KBM-7 (cell line): Measurements from ENCODE around the gene PKMYT1.

ENCODE experiments used
- DNase-seq: peaks from one replicate; pipeline ENCODE4 v3.0.0-alpha.2; 2015
- in situ Hi-C: fragments of 300-500 bp; cut with MboI; formaldehyde crosslinking; loops from 2 replicates; pipeline ENCODE4 v1.14.3; 2020; ENCODE audit warnings: low sequenced_read_pairs, low pct_unique_long_range_greater_than_20kb, mixed read lengths

PKMYT1 gene

DNA sequence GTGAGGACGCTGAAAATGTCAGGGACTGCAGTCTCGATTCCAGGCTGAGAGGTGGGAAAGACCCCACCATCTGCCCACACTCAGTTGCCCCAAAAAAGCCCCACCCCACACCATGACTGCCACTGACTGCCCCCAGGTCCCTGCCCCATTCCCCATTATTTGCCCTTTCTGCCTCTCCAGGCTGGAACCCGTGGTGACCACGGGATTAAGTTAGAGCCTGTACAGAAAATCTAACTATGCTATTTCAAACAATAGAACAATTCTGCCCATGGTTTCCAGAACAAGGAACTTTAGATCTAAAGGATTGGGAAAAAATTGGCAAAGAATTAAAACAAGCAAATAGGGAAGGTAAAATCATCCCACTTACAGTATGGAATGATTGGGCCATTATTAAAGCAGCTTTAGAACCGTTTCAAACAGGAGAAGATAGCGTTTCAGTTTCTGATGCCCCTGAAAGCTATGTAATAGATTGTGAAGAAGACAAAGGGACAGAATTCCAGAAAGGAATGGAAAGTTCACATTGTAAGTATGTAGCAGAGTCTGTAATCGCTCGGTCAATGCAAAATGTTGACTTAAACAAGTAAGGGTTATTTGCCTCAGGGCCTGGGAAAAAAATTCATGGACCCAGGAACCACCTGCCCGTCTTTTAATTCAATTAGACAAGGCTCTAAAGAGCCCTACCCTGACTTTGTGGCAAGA lies 54.1 kb downstream of the PKMYT1 start:
- in situ Hi-C loops = no loop called here
- DNase-seq = no peak

- DNase-seq = no peak
- in situ Hi-C loops = no loop called here
Measured at GRCh38 chr16:2924901-2925755, 55.1 kb downstream of the PKMYT1 start.

- DNase-seq = no peak
- in situ Hi-C loops = no loop called here
Measured at GRCh38 chr16:2923481-2923880, 56.8 kb downstream of the PKMYT1 start.
